ENCODE results near the gene NOL9.

DNA sequence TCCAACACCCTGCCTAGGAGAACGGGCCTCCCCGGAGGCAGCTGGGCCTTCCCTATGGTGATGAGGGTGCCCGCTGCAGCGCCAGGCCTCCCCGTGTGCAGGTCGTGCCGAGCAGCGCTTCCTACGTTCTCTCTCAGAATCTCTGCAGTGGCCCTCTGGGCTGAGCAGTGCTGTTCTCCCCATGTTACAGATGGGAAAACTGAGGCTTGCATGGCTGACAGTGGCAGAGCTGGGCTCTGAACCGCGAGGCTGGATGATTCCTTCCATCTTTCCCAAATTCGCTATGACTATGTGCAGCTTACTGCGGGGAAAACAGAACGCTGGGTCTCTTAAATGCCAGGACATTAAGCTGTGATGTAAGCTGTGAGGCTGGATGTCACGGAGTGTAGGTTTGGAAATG, 39.5 kb upstream of the NOL9 start:
- TF ChIP-seq, protein P1, sequence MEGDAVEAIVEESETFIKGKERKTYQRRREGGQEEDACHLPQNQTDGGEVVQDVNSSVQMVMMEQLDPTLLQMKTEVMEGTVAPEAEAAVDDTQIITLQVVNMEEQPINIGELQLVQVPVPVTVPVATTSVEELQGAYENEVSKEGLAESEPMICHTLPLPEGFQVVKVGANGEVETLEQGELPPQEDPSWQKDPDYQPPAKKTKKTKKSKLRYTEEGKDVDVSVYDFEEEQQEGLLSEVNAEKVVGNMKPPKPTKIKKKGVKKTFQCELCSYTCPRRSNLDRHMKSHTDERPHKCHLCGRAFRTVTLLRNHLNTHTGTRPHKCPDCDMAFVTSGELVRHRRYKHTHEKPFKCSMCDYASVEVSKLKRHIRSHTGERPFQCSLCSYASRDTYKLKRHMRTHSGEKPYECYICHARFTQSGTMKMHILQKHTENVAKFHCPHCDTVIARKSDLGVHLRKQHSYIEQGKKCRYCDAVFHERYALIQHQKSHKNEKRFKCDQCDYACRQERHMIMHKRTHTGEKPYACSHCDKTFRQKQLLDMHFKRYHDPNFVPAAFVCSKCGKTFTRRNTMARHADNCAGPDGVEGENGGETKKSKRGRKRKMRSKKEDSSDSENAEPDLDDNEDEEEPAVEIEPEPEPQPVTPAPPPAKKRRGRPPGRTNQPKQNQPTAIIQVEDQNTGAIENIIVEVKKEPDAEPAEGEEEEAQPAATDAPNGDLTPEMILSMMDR (IDR thresholded peaks at IDR 0.05): no peak
- TF ChIP-seq POLR2AphosphoS5 (IDR thresholded peaks at IDR 0.05; ENCODE audit: insufficient read depth in 1 of 2, low read depth in 1 of 2) (no peak), POLR2A (IDR thresholded peaks at IDR 0.05) (no peak)

All from vagina (tissue), 2 donors.